AG09319 (cell line): ENCODE measurements around the gene STAT3.
A peak's percentile ranks its signal among the peaks of the same experiment; 100 is the strongest.

Experiments used
- DNase-seq: peaks from one replicate; pipeline ENCODE4 v3.0.0-alpha.2; 2010; ENCODE audit warnings: low read depth; ENCODE audit errors: extremely low read depth
- CTCF ChIP-seq: IDR thresholded peaks from 2 replicates; pipeline ENCODE4 v1.5.1; 2011; ENCODE audit warnings: low read depth, mild to moderate bottlenecking, inconsistent platforms, low read length, moderate library complexity

Gene STAT3

GRCh38 chr17:42388381-42389134 is at the start of gene STAT3:
TSS of gene STAT3 (minus strand) at chr17:42388442. CDS start at chr17:42348516, 39,926 bp downstream.
- DNase-seq, result peak; percentile 100

GRCh38 chr17:42436391-42436790 is 48.1 kb upstream of the STAT3 start:
- no peak for TF ChIP-seq CTCF
- DNase-seq, result peak; percentile 93

More at GRCh38 chr17:42388381-42389134, at the start of gene STAT3:
- no peak; the same call in 1 of the 2 replicates for TF ChIP-seq CTCF

- TF ChIP-seq CTCF, result no peak
Measured at GRCh38 chr17:42431758-42432161, 43.5 kb upstream of the STAT3 start.

GRCh38 chr17:42429726-42430447 is 41.6 kb upstream of the STAT3 start:
- DNase-seq, result no peak
- no peak for TF ChIP-seq CTCF

More at GRCh38 chr17:42431758-42432161, 43.5 kb upstream of the STAT3 start:
- DNase-seq, result no peak

- DNase-seq, result peak; percentile 86
- peak; percentile 72 for TF ChIP-seq CTCF
Measured at GRCh38 chr17:42428141-42428944, 40.1 kb upstream of the STAT3 start.

- no peak for DNase-seq
- no peak for TF ChIP-seq CTCF
Measured at GRCh38 chr17:42424991-42425610, 36.9 kb upstream of the STAT3 start.
